Upper lobe of left lung (tissue), 6 donors: ENCODE results near the gene AQP12B. TPM values are rescaled to one million over a fixed set of nuclear protein-coding genes. Genes with fewer than 3 reads are reported as not detected.
A peak's percentile ranks its signal among the peaks of the same experiment; 100 is the strongest.

ENCODE experiments used
- ATAC-seq, 2 donors: fragments of 200-7000 bp; cut with Tn5 transposase; one replicate each; pipeline ENCODE4 v1.9.1; 2022; ENCODE audit warnings: mild to moderate bottlenecking in 2 of 2, moderate library complexity in 2 of 2; ENCODE audit not compliant: low FRiP score in 2 of 2
- DNase-seq, 2 donors: peaks; one replicate each; pipeline ENCODE4 v3.0.0-alpha.2; 2019 to 2020
- H3K27ac ChIP-seq, 4 donors: fragments of 200-600 bp; sonication (generic); one replicate each; pipeline ENCODE4 v1.5.1; 2016 to 2019
- H3K27me3 ChIP-seq, 4 donors: fragments of 200-600 bp; sonication (generic); one replicate each; pipeline ENCODE4 v1.5.1; 2017 to 2019
- H3K36me3 ChIP-seq, 4 donors: fragments of 200-600 bp; sonication (generic); one replicate each; pipeline ENCODE4 v1.5.1; 2016 to 2019
- H3K4me1 ChIP-seq, 4 donors: fragments of 200-600 bp; sonication (generic); one replicate each; pipeline ENCODE4 v1.5.1; 2018 to 2019
- H3K4me3 ChIP-seq, 4 donors: fragments of 200-600 bp; sonication (generic); one replicate each; pipeline ENCODE4 v1.5.1; 2017 to 2019; ENCODE audit warnings: mild to moderate bottlenecking in 2 of 4, moderate library complexity in 1 of 4
- H3K9me3 ChIP-seq, 4 donors: fragments of 200-600 bp; sonication (generic); one replicate each; pipeline ENCODE4 v1.5.1; 2018 to 2019
- EP300 ChIP-seq, 4 donors: sonication (generic); formaldehyde crosslinking; IDR thresholded peaks; one replicate each; pipeline ENCODE4 v1.5.1; 2017; ENCODE audit warnings: antibody characterized with exemption in 4 of 4, control low read depth in 2 of 4
- POLR2A ChIP-seq, 4 donors: fragments of 450-650 bp; IDR thresholded peaks; one replicate each; pipeline ENCODE4 v1.5.1; 2016 to 2017; ENCODE audit warnings: antibody characterized with exemption in 4 of 4, mild to moderate bottlenecking in 2 of 4
- POLR2AphosphoS5 ChIP-seq, 2 donors: sonication (generic); formaldehyde crosslinking; IDR thresholded peaks; one replicate each; pipeline ENCODE4 v1.5.1; 2017; ENCODE audit warnings: antibody characterized with exemption in 2 of 2
- WGBS, 2 donors: methylation state at CpG; one replicate each; pipeline ENCODE4 v1.1.5; 2017 to 2018; 5-methylcytosine and 5-hydroxymethylcytosine counted together
- total RNA-seq, 6 donors: library from RNA; depleted of rRNA in 4 of 6; stranded (reverse); fragments of >200 nt in 4 of 6; gene quantifications; one replicate each; pipeline versions ENCODE4 v1.1.0 to v1.2.1, GENCODE V29; 2016 to 2021
- TF ChIP-seq, protein P1 (sequence below), 6 experiments: fragments of 450-650 bp in 4 of 6; fragments of 200-600 bp in 2 of 6; sonication (generic) in 2 of 6; IDR thresholded peaks; one replicate each; pipeline ENCODE4 v1.5.1; 2016 to 2019; ENCODE audit warnings: antibody characterized with exemption in 6 of 6
- donor health status: DM: no; HTN: no; CAD: no; lungs with moderate emphysema.
- donor health status: DM: no; HTN: yes; CAD: no; lungs with severe emphysema.

The AQP12B gene
- total RNA-seq, 6 donors from 2014 or later = not detected

DNA sequence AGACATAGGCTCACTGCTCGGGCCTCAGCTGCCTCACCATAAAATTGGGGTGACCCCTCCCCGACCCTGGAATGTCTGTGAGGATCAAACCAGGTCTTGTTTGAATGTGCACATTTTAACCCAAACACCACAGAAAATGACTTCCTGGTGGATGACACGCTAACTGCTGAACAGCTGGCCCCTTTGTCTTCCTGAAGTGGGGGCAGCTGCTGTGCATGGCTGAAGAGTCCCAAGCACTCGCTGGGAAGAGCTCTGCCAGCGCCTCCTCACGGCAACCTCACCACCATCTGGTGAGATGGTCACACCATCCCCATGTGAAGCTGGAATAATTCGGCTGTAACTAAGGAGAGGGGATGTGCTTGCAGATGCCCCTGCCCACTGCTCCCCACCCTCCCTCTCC, 43.0 kb upstream of the AQP12B start:
- DNase-seq (no peak), ATAC-seq (no peak)
- 67 to 69% methylated on average over 5 to 7 of the region's 7 CpGs for WGBS, 2 donors
- Histone ChIP-seq H3K27ac (no peak overlapping the region), H3K9me3 (no peaks in the 10 kb centered on the region), H3K27me3 (no peaks in the 10 kb centered on the region), H3K4me3 (no peak overlapping the region), H3K36me3 (no peaks in the 10 kb centered on the region), H3K4me1 (no peaks in the 10 kb centered on the region)
- no peak for TF ChIP-seq EP300 (IDR thresholded peaks at IDR 0.05)
- TF ChIP-seq, protein P1, sequence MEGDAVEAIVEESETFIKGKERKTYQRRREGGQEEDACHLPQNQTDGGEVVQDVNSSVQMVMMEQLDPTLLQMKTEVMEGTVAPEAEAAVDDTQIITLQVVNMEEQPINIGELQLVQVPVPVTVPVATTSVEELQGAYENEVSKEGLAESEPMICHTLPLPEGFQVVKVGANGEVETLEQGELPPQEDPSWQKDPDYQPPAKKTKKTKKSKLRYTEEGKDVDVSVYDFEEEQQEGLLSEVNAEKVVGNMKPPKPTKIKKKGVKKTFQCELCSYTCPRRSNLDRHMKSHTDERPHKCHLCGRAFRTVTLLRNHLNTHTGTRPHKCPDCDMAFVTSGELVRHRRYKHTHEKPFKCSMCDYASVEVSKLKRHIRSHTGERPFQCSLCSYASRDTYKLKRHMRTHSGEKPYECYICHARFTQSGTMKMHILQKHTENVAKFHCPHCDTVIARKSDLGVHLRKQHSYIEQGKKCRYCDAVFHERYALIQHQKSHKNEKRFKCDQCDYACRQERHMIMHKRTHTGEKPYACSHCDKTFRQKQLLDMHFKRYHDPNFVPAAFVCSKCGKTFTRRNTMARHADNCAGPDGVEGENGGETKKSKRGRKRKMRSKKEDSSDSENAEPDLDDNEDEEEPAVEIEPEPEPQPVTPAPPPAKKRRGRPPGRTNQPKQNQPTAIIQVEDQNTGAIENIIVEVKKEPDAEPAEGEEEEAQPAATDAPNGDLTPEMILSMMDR (IDR thresholded peaks at IDR 0.05) = no peak
- TF ChIP-seq POLR2AphosphoS5 (IDR thresholded peaks at IDR 0.05) = no peak
- no peak for TF ChIP-seq POLR2A (IDR thresholded peaks at IDR 0.05)

DNA sequence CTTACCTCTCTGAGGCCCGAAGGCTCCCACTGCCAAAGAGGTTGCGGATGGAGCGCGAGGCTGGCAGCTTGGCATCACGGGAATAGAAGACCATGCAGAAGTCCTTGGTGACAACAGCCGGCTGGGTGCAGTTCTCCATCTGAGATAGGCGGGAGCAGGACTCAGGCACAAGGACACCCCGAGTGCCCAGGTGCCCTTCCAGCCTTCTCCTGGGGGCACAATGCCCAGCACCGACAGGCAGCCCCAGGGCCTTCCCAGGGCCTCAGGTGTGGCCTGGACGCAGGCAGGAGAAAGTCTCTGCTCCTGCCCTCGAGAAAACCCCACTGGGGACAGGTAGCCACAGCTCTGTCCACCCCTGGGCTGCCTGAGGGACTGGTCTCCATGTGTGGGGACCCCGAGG, 42.6 kb upstream of the AQP12B start:
- ATAC-seq (no peak), DNase-seq (peak in 1 of 2 donors; percentile 52)
- no peaks in the 10 kb centered on the region for H3K27me3 ChIP-seq
- no peaks in the 10 kb centered on the region for H3K9me3 ChIP-seq
- H3K27ac ChIP-seq = no peak overlapping the region
- 83% methylated on average over 9 of the region's 12 CpGs; no CpG with 5 or more reads in 1 of the 2 donors for WGBS, 2 donors
- no peaks in the 10 kb centered on the region for H3K36me3 ChIP-seq
- H3K4me3 ChIP-seq = no peak overlapping the region
- no peaks in the 10 kb centered on the region for H3K4me1 ChIP-seq
- TF ChIP-seq POLR2A (IDR thresholded peaks at IDR 0.05) (no peak), POLR2AphosphoS5 (IDR thresholded peaks at IDR 0.05) (no peak), EP300 (IDR thresholded peaks at IDR 0.05) (no peak)
- TF ChIP-seq, protein P1 (IDR thresholded peaks at IDR 0.05) = no peak

DNA sequence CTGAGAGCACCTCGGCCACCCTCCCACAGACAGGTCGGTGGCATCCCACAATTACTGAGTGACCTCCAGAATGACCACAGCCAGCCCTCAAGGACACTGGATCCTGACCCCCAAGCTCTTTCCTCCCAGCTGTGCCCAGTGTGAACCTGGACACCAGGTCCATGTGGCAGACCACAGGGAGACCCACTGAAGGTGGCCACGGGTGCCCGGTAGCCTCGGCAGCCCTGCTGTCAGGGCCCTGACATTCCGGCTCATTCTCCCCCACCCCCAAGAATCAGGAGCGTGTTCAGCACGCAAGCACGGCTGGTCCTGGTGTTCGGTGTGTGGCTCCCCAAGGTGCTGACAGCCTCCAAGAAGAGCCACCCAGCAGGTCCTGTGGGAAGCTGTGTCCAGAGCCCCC, 41.7 kb upstream of the AQP12B start:
- WGBS, 2 donors = 90% methylated on average over 4 of the region's 10 CpGs; no CpG with 5 or more reads in 1 of the 2 donors
- no peaks in the 10 kb centered on the region for H3K4me1 ChIP-seq
- H3K4me3 ChIP-seq = no peak overlapping the region
- TF ChIP-seq, protein P1 (IDR thresholded peaks at IDR 0.05) = no peak
- TF ChIP-seq EP300 (IDR thresholded peaks at IDR 0.05) (no peak), POLR2A (IDR thresholded peaks at IDR 0.05) (no peak), POLR2AphosphoS5 (IDR thresholded peaks at IDR 0.05) (no peak)
- H3K27me3 ChIP-seq = no peaks in the 10 kb centered on the region
- DNase-seq (peak in 1 of 2 donors; percentile 50), ATAC-seq (no peak)
- H3K36me3 ChIP-seq = no peaks in the 10 kb centered on the region
- no peak overlapping the region for H3K27ac ChIP-seq
- H3K9me3 ChIP-seq = no peaks in the 10 kb centered on the region

DNA sequence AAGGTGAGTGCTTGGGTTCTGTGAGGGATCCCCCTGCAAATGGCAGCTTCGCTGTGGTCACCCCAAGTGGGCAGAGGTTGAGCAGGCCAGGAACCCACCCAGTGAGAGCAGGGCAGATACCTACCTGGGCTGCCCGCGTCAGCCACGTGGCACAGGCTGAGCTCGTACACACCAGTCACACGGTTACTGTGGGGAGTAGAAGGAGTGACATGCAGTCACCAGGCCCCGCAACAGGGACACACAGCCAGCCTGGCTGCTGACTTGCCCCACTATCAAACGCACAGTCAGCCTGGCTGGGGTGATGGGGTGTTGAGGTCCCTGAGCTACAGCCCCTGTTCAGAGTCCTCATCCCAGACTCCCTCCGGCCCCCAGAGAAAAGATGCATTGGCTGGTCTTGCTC, 41.2 kb upstream of the AQP12B start:
- Histone ChIP-seq H3K36me3 (no peaks in the 10 kb centered on the region), H3K4me1 (no peaks in the 10 kb centered on the region), H3K27me3 (no peaks in the 10 kb centered on the region), H3K9me3 (no peaks in the 10 kb centered on the region), H3K27ac (no peak overlapping the region), H3K4me3 (no peak overlapping the region)
- ATAC-seq (no peak), DNase-seq (peak in 1 of 2 donors; percentile 54)
- WGBS, 2 donors = 93% methylated on average over 8 of the region's 9 CpGs; no CpG with 5 or more reads in 1 of the 2 donors
- no peak for TF ChIP-seq EP300 (IDR thresholded peaks at IDR 0.05)
- TF ChIP-seq, protein P1 (IDR thresholded peaks at IDR 0.05) = no peak
- TF ChIP-seq POLR2AphosphoS5 (IDR thresholded peaks at IDR 0.05) = no peak
- TF ChIP-seq POLR2A (IDR thresholded peaks at IDR 0.05) = no peak
